Gastroesophageal sphincter (tissue), 4 donors: ENCODE measurements around the gene TCAIM. TPM values are rescaled to one million over a fixed set of nuclear protein-coding genes. Genes with fewer than 3 reads are reported as not detected.
A peak's percentile ranks its signal among the peaks of the same experiment; 100 is the strongest.

Experiments
- ATAC-seq: fragments of 150-250 bp; one replicate; pipeline ENCODE4 v1.9.1; 2016; ENCODE audit warnings: mild to moderate bottlenecking, moderate library complexity
- H3K27ac ChIP-seq, 4 donors: fragments of 200-600 bp; sonication (generic) in 3 of 4; 1 replicate in 3 of 4; 2 replicates in 1 of 4; pipeline ENCODE4 v1.5.1; 2016 to 2019
- H3K27me3 ChIP-seq: fragments of 200-600 bp; sonication (generic); one replicate; pipeline ENCODE4 v1.5.1; 2019
- H3K36me3 ChIP-seq, 2 donors: fragments of 200-600 bp; sonication (generic); one replicate each; pipeline ENCODE4 v1.5.1; 2019; ENCODE audit warnings: control low read depth in 1 of 2
- H3K4me1 ChIP-seq, 3 donors: fragments of 200-600 bp; sonication (generic); 1 replicate in 2 of 3; 2 replicates in 1 of 3; pipeline ENCODE4 v1.5.1; 2016 to 2019; ENCODE audit warnings: control low read depth in 2 of 3
- H3K4me3 ChIP-seq, 2 donors: fragments of 200-600 bp; sonication (generic); one replicate each; pipeline ENCODE4 v1.5.1; 2019; ENCODE audit warnings: mild to moderate bottlenecking in 1 of 2, moderate library complexity in 1 of 2
- H3K9me3 ChIP-seq, 3 donors: fragments of 200-600 bp; sonication (generic); one replicate each; pipeline ENCODE4 v1.5.1; 2017 to 2019; ENCODE audit warnings: control low read depth in 2 of 3
- EP300 ChIP-seq: sonication (generic); formaldehyde crosslinking; IDR thresholded peaks from one replicate; pipeline ENCODE4 v1.6.1; 2017; ENCODE audit warnings: antibody characterized with exemption, mild to moderate bottlenecking
- POLR2A ChIP-seq, 2 donors: fragments of 450-650 bp; IDR thresholded peaks; one replicate each; pipeline ENCODE4 v1.6.1; 2017; ENCODE audit warnings: antibody characterized with exemption in 2 of 2, mild to moderate bottlenecking in 2 of 2, moderate library complexity in 1 of 2
- POLR2AphosphoS5 ChIP-seq: sonication (generic); formaldehyde crosslinking; IDR thresholded peaks from one replicate; pipeline ENCODE4 v1.6.1; 2017; ENCODE audit warnings: antibody characterized with exemption
- WGBS, 2 donors: methylation state at CpG; one replicate each; pipeline ENCODE4 v1.1.5; 2018; ENCODE audit warnings: low coverage in 1 of 2; 5-methylcytosine and 5-hydroxymethylcytosine counted together
- total RNA-seq, 4 donors: library from RNA; depleted of rRNA; stranded (reverse); fragments of >200 nt; gene quantifications; one replicate each; pipeline ENCODE4 v1.1.0, GENCODE V29; 2016
- TF ChIP-seq, protein P1 (sequence below), 4 experiments: fragments of 200-600 bp in 2 of 4; fragments of 450-650 bp in 2 of 4; sonication (generic) in 1 of 4; IDR thresholded peaks; one replicate each; pipeline ENCODE4 v1.5.1; 2017 to 2019; ENCODE audit warnings: antibody characterized with exemption in 4 of 4, mild to moderate bottlenecking in 2 of 4, moderate library complexity in 2 of 4

TCAIM gene
- 10 to 100 TPM; 25.8 to 56.2 (median 45.9) TPM for total RNA-seq

DNA sequence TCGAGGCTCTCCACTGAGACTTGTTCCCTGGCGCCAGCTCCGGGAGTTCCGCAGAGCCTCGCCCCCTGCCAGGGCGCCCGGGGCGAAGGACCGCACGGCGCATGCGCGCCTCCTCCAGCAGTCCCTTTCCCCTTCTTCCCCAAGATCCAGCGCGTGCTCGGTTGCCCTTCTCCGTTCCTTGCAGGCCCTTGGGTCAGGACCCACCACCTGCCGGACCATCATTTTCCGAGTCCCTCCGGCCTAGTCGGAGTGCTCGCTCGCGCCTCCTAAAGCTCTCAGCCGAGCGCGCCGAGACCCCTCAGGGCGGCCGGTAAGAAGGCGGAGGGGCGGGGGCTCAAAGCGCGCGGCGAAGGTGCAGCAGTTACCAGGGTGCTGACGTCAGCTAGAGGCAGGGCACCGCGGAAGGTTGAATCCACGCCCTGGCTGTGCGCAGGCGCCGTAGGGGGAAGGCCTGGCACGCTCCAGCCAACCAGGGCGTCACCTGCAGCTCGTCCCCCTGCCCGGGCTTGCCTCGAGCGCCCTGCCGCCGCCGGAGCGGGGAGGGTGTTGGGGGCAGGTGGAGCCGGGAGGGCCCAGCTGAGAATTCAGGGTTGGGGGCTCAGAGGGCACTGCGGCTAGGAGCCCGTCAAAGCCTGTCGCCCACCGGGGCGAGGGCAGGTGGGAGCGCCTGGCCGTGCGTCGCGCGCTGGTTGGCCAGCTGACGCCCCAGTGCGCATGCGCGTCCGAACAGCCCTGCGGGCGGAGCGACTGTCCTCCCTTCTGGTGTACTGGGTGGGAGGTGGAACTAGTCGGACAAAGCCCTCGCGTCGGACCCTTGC is at the start of gene TCAIM:
Gene TCAIM, plus strand, starts transcription at position 757 of the 818 bp plus-strand sequence. CDS start 16,017 bp downstream, outside the sequence.
- Histone ChIP-seq H3K4me3 (peak within 1 kb of the TSS; percentile 44 to 59), H3K36me3 (no peaks in the 10 kb centered on the region), H3K27ac (peak within 1 kb of the TSS; percentile 91 to 100 (median 95)), H3K27me3 (no peaks in the 10 kb centered on the region), H3K9me3 (no peaks in the 10 kb centered on the region), H3K4me1 (peaks cover 0 to 48% (median 15%) of the 10 kb centered on the region in 3 donors)
- peak; percentile 99 for ATAC-seq
- peak; percentile 97 for TF ChIP-seq POLR2AphosphoS5
- peak; percentile 81 to 85 for TF ChIP-seq POLR2A (IDR thresholded peaks at IDR 0.05)
- TF ChIP-seq, protein P1, sequence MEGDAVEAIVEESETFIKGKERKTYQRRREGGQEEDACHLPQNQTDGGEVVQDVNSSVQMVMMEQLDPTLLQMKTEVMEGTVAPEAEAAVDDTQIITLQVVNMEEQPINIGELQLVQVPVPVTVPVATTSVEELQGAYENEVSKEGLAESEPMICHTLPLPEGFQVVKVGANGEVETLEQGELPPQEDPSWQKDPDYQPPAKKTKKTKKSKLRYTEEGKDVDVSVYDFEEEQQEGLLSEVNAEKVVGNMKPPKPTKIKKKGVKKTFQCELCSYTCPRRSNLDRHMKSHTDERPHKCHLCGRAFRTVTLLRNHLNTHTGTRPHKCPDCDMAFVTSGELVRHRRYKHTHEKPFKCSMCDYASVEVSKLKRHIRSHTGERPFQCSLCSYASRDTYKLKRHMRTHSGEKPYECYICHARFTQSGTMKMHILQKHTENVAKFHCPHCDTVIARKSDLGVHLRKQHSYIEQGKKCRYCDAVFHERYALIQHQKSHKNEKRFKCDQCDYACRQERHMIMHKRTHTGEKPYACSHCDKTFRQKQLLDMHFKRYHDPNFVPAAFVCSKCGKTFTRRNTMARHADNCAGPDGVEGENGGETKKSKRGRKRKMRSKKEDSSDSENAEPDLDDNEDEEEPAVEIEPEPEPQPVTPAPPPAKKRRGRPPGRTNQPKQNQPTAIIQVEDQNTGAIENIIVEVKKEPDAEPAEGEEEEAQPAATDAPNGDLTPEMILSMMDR (IDR thresholded peaks at IDR 0.05): no peak
- TF ChIP-seq EP300: no peak
- WGBS, 2 donors: 0% methylated on average over 16 of the region's 77 CpGs; no CpG with 5 or more reads in 1 of the 2 donors

- TF ChIP-seq POLR2A (IDR thresholded peaks at IDR 0.05): no peak
- TF ChIP-seq, protein P1 (IDR thresholded peaks at IDR 0.05): no peak
- no peak for TF ChIP-seq POLR2AphosphoS5
- no peak for TF ChIP-seq EP300
- Histone ChIP-seq H3K4me1 (no peaks in the 10 kb centered on the region), H3K36me3 (no peaks in the 10 kb centered on the region), H3K27ac (no peak overlapping the region), H3K9me3 (no peaks in the 10 kb centered on the region), H3K27me3 (peaks cover 4% of the 10 kb centered on the region), H3K4me3 (no peak overlapping the region)
- WGBS, 2 donors: 57 to 60% methylated on average over 3 of the region's 3 CpGs
- ATAC-seq: no peak
These were observed 48.6 kb upstream of the TCAIM start for GRCh38 chr3:44289882-44290462.

DNA sequence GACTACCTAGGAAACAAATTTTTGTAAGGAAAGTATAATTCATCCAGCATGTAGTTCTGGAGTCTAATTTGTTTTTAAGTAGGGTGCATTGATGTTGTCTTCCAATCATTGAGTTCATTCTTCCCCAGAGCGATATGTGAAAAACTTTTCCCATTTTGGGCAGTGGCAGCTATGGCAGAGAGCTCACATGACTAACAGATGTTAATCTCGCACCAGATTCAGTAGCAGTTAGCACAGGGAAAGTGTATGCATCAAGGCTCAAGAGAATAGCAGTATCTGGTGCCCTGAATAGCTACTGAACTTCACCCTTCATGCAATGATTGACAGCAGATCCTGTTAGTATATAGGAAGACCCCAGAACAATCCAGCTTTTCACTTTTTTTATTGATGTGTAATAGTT is 46.3 kb upstream of the TCAIM start:
- Histone ChIP-seq H3K4me1 (no peaks in the 10 kb centered on the region), H3K9me3 (no peaks in the 10 kb centered on the region), H3K4me3 (no peak overlapping the region), H3K27me3 (no peaks in the 10 kb centered on the region), H3K36me3 (no peaks in the 10 kb centered on the region), H3K27ac (no peak overlapping the region)
- TF ChIP-seq POLR2A (IDR thresholded peaks at IDR 0.05) (no peak), POLR2AphosphoS5 (no peak), EP300 (no peak)
- TF ChIP-seq, protein P1 (IDR thresholded peaks at IDR 0.05): no peak
- no peak for ATAC-seq
- 72 to 84% methylated on average over 2 of the region's 2 CpGs for WGBS, 2 donors

DNA sequence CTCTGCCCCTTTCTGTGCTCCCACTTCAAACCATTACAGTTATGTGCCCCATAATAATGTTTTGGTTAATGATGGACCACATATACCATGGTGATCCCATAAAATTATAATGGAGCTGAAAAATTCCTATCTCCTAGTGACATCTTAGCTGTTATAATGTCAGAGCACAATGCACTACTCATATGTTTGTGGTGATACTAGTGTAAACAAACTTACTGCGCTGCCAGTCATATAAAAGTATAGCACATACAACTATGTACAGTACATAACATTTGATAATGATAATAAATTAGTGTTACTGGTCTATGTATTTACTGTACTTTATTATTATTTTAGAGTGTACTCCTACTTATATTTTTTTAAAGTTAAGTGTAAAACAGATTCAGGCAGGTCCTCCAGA is 45.6 kb upstream of the TCAIM start:
- H3K36me3 ChIP-seq: no peaks in the 10 kb centered on the region
- no peaks in the 10 kb centered on the region for H3K27me3 ChIP-seq
- 81 to 91% methylated on average over 1 of the region's 1 CpG for WGBS, 2 donors
- no peaks in the 10 kb centered on the region for H3K9me3 ChIP-seq
- ATAC-seq: no peak
- H3K4me1 ChIP-seq: no peaks in the 10 kb centered on the region
- TF ChIP-seq EP300 (no peak), POLR2A (IDR thresholded peaks at IDR 0.05) (no peak), POLR2AphosphoS5 (no peak)
- TF ChIP-seq, protein P1 (IDR thresholded peaks at IDR 0.05): no peak
- H3K4me3 ChIP-seq: no peak overlapping the region
- no peak overlapping the region for H3K27ac ChIP-seq
